K562 (cell line): ENCODE measurements around the gene LRRK1. TPM values are rescaled to one million over a fixed set of nuclear protein-coding genes. Genes with fewer than 3 reads are reported as not detected.

Experiments
- CAMTA2 ChIP-seq: fragments of 250-450 bp; sonication (Bioruptor Pico); conservative IDR thresholded peaks from 2 replicates; pipeline ENCODE4 v1.5.1; 2022
- CCNT2 ChIP-seq: IDR thresholded peaks from 2 replicates; pipeline ENCODE4 v1.6.1; 2011; ENCODE audit warnings: borderline replicate concordance, low read depth, mild to moderate bottlenecking, moderate library complexity, mixed read lengths, low read length; ENCODE audit not compliant: insufficient read length; ENCODE audit errors: extremely low read depth
- CEBPG ChIP-seq, 3 experiments: fragments of 200-800 bp in 1 of 3; sonication (Bioruptor generic) in 1 of 3; sonication (generic) in 1 of 3; formaldehyde crosslinking in 1 of 3; IDR thresholded peaks in 2 of 3; conservative IDR thresholded peaks in 1 of 3; 2 replicates each; pipeline versions ENCODE4 v1.6.1 to v1.8.0; 2016 to 2022; ENCODE audit warnings: missing compliant biosample characterization in 2 of 3, missing genetic modification characterization in 2 of 3, mild to moderate bottlenecking in 1 of 3, missing genetic modification reagents in 1 of 3
- CLOCK ChIP-seq: fragments of 250-450 bp; sonication (Bioruptor Pico); IDR thresholded peaks from 2 replicates; pipeline ENCODE4 v1.4.0; 2020; ENCODE audit warnings: mild to moderate bottlenecking, moderate library complexity, borderline replicate concordance
- FOXA3 ChIP-seq, 2 experiments: fragments of 450-650 bp in 1 of 2; sonication (generic) in 1 of 2; formaldehyde crosslinking; IDR thresholded peaks in 1 of 2; conservative IDR thresholded peaks in 1 of 2; 2 replicates each; pipeline versions ENCODE4 v1.4.0 to v1.8.0; 2020 to 2022; ENCODE audit warnings: mild to moderate bottlenecking in 2 of 2, missing genetic modification reagents in 1 of 2
- PPARD ChIP-seq: fragments of 250-450 bp; sonication (Bioruptor Pico); IDR thresholded peaks from 2 replicates; pipeline ENCODE4 v1.8.0; 2022; ENCODE audit warnings: inconsistent platforms, mild to moderate bottlenecking, moderate library complexity
- polyA plus RNA-seq, 8 experiments: library from polyadenylated mRNA; depleted of rRNA in 4 of 8; stranded (reverse) in 5 of 8; unstranded in 3 of 8; fragments of >200 nt; fragmentation: Nextera tagmentation in 2 of 8; fragmentation: Illumina TruSeq in 1 of 8; extraction: Ambion mirVana in 2 of 8; extraction: Trizol in 1 of 8; gene quantifications; 2 replicates each; pipeline versions ENCODE4 v1.2.1 to v1.2.3, GENCODE V29; 2011 to 2014; ENCODE audit warnings: inconsistent platforms in 1 of 8, missing spikeins in 1 of 8
- total RNA-seq, 7 experiments: library from RNA; depleted of rRNA in 6 of 7; stranded (reverse); fragments of >200 nt in 6 of 7; fragmentation: Illumina TruSeq in 2 of 7; extraction: Trizol in 2 of 7; gene quantifications; 2 replicates each; pipeline versions ENCODE4 v1.2.1 to v1.2.3, GENCODE V29; 2011 to 2021; ENCODE audit warnings: low replicate concordance in 1 of 7

The LRRK1 gene
- total and polyA plus RNA-seq, 9 of the 15 experiments (the other 6 are each of a cell fraction or from before 2014, with no cell fraction given) = 0.01 to 1.5 (median 0.11) TPM

GRCh38 chr15:101070502-101071273, 151.5 kb downstream of the LRRK1 start (continued):
- TF ChIP-seq CLOCK (CRISPR knock-in tag) (no peak), CAMTA2 (CRISPR knock-in tag) (no peak), CEBPG (CRISPR knock-in tag; IDR thresholded peaks at IDR 0.05) (no peak), CEBPG (tag; conservative IDR thresholded peaks at IDR 0.05 in 1 of 2, IDR thresholded peaks at IDR 0.05 in 1 of 2) (peak in 1 of 2 experiments; percentile 66; a peak in 2 of 4 replicates), CCNT2 (no peak), PPARD (CRISPR knock-in tag) (no peak), FOXA3 (CRISPR knock-in tag; conservative IDR thresholded peaks at IDR 0.05 in 1 of 2, IDR thresholded peaks at IDR 0.05 in 1 of 2) (0 out of 4 replicates have a peak, but pooled peaks of 1 of the 2 experiments have one; percentile 7)
